Nephron (organoid): ENCODE measurements around the gene MOV10.
A peak's percentile ranks its signal among the peaks of the same experiment; 100 is the strongest.

Experiments used
- H3K27ac Mint-ChIP-seq, 3 experiments: 2 replicates each; pipeline ENCODE4 v1.8.0; 2020; ENCODE audit warnings: mixed read lengths in 3 of 3, mild to moderate bottlenecking in 2 of 3, moderate library complexity in 1 of 3
- H3K27me3 Mint-ChIP-seq: 2 replicates; pipeline ENCODE4 v1.8.0; 2021; ENCODE audit warnings: low read depth, mild to moderate bottlenecking, moderate library complexity, mixed read lengths
- H3K36me3 Mint-ChIP-seq: 2 replicates; pipeline ENCODE4 v1.8.0; 2020; ENCODE audit warnings: low read depth, mixed read lengths
- H3K4me1 Mint-ChIP-seq: 2 replicates; pipeline ENCODE4 v1.8.0; 2020; ENCODE audit warnings: mixed read lengths
- H3K4me3 Mint-ChIP-seq, 3 experiments: 2 replicates each; pipeline ENCODE4 v1.8.0; 2020; ENCODE audit warnings: mild to moderate bottlenecking in 3 of 3, mixed read lengths in 3 of 3, moderate library complexity in 2 of 3
- H3K9me3 Mint-ChIP-seq: 2 replicates; pipeline ENCODE4 v1.8.0; 2020; ENCODE audit warnings: mixed read lengths
- TF ChIP-seq, protein P1 (sequence below), 3 experiments: fragments of 200-600 bp; sonication (generic); IDR thresholded peaks; one replicate each; pipeline ENCODE4 v1.5.0; 2021; ENCODE audit warnings: antibody characterized with exemption in 3 of 3; ENCODE audit not compliant: unreplicated experiment in 3 of 3

Gene MOV10

DNA sequence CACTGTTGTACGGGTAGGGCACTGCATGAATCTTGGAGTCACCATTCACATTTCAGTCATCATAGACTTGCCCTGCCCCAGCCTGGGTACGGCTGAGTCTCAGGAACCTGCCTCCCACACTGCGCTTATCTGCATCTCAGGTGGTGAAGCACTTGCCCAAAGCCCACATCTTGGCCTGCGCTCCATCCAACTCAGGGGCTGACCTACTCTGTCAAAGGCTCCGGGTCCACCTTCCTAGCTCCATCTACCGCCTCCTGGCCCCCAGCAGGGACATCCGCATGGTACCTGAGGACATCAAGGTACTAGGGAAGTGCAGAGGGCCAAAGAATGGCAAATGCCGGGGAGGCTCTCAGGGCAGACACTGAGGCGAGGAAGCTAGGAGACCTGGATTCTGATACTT is 20.8 kb downstream of the MOV10 start:
- peaks cover 4% of the 10 kb centered on the region for H3K27me3 Mint-ChIP-seq
- H3K4me3 Mint-ChIP-seq = no peak overlapping the region
- TF ChIP-seq, protein P1, sequence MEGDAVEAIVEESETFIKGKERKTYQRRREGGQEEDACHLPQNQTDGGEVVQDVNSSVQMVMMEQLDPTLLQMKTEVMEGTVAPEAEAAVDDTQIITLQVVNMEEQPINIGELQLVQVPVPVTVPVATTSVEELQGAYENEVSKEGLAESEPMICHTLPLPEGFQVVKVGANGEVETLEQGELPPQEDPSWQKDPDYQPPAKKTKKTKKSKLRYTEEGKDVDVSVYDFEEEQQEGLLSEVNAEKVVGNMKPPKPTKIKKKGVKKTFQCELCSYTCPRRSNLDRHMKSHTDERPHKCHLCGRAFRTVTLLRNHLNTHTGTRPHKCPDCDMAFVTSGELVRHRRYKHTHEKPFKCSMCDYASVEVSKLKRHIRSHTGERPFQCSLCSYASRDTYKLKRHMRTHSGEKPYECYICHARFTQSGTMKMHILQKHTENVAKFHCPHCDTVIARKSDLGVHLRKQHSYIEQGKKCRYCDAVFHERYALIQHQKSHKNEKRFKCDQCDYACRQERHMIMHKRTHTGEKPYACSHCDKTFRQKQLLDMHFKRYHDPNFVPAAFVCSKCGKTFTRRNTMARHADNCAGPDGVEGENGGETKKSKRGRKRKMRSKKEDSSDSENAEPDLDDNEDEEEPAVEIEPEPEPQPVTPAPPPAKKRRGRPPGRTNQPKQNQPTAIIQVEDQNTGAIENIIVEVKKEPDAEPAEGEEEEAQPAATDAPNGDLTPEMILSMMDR (IDR thresholded peaks at IDR 0.05; ENCODE audit: unreplicated experiment in 3 of 3) = no peak
- peaks cover 71% of the 10 kb centered on the region for H3K36me3 Mint-ChIP-seq
- peaks cover 25% of the 10 kb centered on the region for H3K4me1 Mint-ChIP-seq
- H3K27ac Mint-ChIP-seq = no peak overlapping the region
- no peaks in the 10 kb centered on the region for H3K9me3 Mint-ChIP-seq

DNA sequence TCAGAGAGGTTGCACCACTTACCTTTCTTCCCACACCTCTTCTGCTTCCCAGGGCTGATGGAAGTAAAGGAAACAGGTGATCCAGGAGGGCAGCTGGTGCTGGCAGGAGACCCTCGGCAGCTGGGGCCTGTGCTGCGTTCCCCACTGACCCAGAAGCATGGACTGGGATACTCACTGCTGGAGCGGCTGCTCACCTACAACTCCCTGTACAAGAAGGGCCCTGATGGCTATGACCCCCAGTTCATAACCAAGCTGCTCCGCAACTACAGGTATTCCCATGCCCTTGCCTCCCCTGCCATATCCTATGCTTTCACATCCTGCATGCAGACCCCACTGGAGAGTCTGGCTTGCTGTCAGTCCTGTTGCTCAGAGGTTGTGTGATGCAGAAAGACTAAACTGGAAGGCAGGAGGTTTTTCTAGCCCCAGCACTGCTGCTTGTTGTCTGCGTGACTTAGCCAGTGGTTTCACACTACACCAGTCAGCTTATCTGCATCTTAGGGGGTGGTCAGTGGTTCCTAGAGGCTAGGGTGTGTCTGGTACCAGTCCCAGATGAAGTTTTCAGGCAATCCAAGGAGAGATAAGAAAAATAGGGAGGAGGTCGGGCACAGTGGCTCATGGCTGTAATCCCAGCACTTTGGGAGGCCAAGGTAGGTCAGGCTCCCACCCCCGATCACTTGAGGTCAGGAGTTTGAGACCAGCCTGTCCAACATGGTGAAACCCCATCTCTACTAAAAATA is 22.3 kb downstream of the MOV10 start:
- H3K27me3 Mint-ChIP-seq = peaks cover 4% of the 10 kb centered on the region
- H3K9me3 Mint-ChIP-seq = no peaks in the 10 kb centered on the region
- H3K27ac Mint-ChIP-seq = peak overlapping the region in 2 of 3 experiments; percentile 51 to 70
- H3K36me3 Mint-ChIP-seq = peaks cover 70% of the 10 kb centered on the region
- no peak overlapping the region for H3K4me3 Mint-ChIP-seq
- H3K4me1 Mint-ChIP-seq = peaks cover 38% of the 10 kb centered on the region
- TF ChIP-seq, protein P1 (IDR thresholded peaks at IDR 0.05; ENCODE audit: unreplicated experiment in 3 of 3) = no peak

DNA sequence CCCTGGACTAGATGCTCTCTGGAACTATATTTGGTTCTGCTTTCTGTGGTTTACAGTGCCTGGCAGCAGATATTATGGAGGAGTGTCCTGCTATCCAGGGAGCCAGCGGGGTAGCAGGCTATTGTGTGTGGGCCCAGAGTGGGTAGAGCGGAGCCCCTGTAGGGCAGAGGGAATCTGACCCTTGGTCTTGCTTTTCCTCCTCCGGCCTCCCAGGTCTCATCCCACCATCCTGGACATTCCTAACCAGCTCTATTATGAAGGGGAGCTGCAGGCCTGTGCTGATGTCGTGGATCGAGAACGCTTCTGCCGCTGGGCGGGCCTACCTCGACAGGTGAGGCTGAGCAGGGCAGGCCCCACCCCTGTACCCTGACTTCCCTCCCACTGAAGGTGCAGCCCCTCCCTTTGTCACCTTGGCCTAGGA is 23.3 kb downstream of the MOV10 start:
- Mint-ChIP-seq H3K27me3 (peaks cover 4% of the 10 kb centered on the region), H3K9me3 (no peaks in the 10 kb centered on the region), H3K4me3 (no peak overlapping the region), H3K4me1 (peaks cover 48% of the 10 kb centered on the region), H3K36me3 (peaks cover 70% of the 10 kb centered on the region), H3K27ac (peak overlapping the region in 2 of 3 experiments; percentile 51 to 60)
- TF ChIP-seq, protein P1 (IDR thresholded peaks at IDR 0.05; ENCODE audit: unreplicated experiment in 3 of 3) = no peak

DNA sequence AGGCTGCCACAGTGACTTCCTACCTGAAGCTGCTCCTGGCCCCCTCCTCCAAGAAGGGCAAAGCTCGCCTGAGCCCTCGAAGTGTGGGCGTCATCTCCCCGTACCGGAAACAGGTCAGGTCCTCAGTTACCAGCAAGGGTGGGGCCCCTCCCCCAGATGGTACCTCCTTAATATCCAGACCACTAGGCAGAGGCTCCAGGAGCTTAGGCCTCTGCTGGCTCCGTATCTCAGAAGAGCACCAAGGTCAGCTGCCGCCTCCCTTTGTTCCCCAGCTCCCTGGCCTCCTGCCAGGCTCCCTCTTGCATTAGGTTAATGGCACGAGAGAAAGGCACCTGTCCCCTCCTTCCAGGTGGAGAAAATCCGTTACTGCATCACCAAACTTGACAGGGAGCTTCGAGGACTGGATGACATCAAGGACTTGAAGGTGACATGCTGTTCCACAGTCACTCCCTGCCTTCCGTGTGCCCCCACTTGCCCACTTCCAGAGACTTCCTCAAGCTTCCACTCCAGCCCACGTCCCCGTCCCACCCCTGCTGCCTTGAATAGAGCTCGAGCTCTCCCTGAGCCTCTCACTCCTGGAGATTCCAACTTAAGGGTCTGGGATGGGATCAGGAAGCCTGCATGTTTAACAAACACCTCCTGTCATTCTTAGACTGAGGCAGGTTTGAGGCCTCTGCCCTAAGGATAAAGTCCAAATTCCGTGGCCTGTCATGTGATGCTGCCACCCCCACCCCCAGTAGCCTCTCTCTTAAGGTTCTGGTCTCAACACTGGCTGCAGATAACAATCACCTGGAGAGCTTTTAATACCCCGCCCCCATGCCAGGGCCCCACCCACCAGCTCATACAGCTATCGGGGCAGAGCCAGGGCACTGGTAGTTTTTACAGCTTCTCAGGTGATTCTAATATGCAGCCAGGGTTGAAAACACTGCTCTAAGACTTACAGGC is 24.2 kb downstream of the MOV10 start:
- Mint-ChIP-seq H3K9me3 (no peaks in the 10 kb centered on the region), H3K27ac (peak overlapping the region; percentile 92 to 95 (median 93)), H3K4me1 (peaks cover 56% of the 10 kb centered on the region), H3K4me3 (no peak overlapping the region), H3K36me3 (peaks cover 71% of the 10 kb centered on the region), H3K27me3 (peaks cover 4% of the 10 kb centered on the region)
- TF ChIP-seq, protein P1 (IDR thresholded peaks at IDR 0.05; ENCODE audit: unreplicated experiment in 3 of 3) = no peak

DNA sequence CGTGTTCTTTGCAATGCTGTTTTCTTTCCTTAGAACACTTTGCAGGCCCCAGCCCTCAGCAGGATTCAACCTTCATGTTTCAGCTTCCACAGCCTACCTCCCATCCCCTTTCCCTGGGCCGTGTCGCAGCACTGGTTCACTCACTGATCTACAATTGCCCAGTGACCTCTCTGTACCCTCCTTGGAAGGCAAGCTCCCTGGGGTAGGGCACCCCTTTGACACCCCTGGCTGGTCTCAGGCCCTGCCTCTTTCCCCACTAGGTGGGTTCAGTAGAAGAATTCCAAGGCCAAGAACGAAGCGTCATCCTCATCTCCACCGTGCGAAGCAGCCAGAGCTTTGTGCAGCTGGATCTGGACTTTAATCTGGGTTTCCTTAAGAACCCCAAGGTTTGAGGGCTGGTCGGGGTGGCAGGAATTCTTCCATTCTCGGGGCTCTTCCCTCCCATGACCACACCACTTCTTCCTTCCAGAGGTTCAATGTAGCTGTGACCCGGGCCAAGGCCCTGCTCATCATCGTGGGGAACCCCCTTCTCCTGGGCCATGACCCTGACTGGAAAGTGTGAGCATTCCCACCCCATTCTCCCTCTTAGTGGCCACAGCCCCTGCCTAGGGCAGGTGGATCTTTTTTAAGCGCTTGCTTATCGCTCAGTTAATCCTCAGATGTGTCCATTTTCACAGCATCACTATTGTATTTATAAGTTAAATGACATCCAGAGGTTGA is 25.1 kb downstream of the MOV10 start:
- TF ChIP-seq, protein P1 (IDR thresholded peaks at IDR 0.05; ENCODE audit: unreplicated experiment in 3 of 3) = no peak
- peaks cover 72% of the 10 kb centered on the region for H3K36me3 Mint-ChIP-seq
- H3K9me3 Mint-ChIP-seq = no peaks in the 10 kb centered on the region
- peak overlapping the region in 2 of 3 experiments; percentile 32 to 37 for H3K4me3 Mint-ChIP-seq
- H3K4me1 Mint-ChIP-seq = peaks cover 66% of the 10 kb centered on the region
- H3K27me3 Mint-ChIP-seq = peaks cover 4% of the 10 kb centered on the region
- peak overlapping the region; percentile 92 to 95 (median 93) for H3K27ac Mint-ChIP-seq
